Endothelial cell of umbilical vein (primary cell): ENCODE measurements around the gene FGF22. TPM values are rescaled to one million over a fixed set of nuclear protein-coding genes. Genes with fewer than 3 reads are reported as not detected.

Experiments
- BruUV-seq: library from RNA; stranded (reverse); fragments of 400-500 nt; replicated peaks from 2 replicates; lab custom pipeline; 2021; lab: Mats Ljungman, UMichigan
- CTCF ChIA-PET: fragments of 300-600, 350-600 bp; sonication (Branson Sonifier 250); formaldehyde crosslinking; loops from one replicate; lab custom pipeline; 2021; ENCODE audit warnings: antibody characterized with exemption, inconsistent platforms; lab: Charles Lee
- POLR2A ChIA-PET: fragments of 300-600, 350-600 bp; sonication (Branson Sonifier 250); formaldehyde crosslinking; loops from one replicate; lab custom pipeline; 2021; ENCODE audit warnings: antibody characterized with exemption, inconsistent platforms; lab: Charles Lee
- DNase-seq: peaks from one replicate; pipeline ENCODE4 v3.0.0-alpha.2; 2011; ENCODE audit warnings: low read depth, low spot score
- FAIRE-seq: peaks from 2 replicates; lab custom pipeline; 2011; peaks lifted over from hg19 to GRCh38; lab: Jason Lieb, UNC
- H2AFZ ChIP-seq: 2 replicates; pipeline ENCODE4 v1.6.0; 2012; ENCODE audit warnings: low read depth, low read length, control low read depth, inconsistent platforms
- H3K27ac ChIP-seq: 2 replicates; pipeline ENCODE4 v1.5.1; 2011; ENCODE audit warnings: low read depth, mild to moderate bottlenecking, control low read depth, low read length, moderate library complexity; ENCODE audit not compliant: insufficient read depth
- H3K27me3 ChIP-seq, 2 experiments: 2 replicates each; pipeline versions ENCODE4 v1.6.0 to v1.6.1; 2011; ENCODE audit warnings: low read length in 2 of 2, mixed read lengths in 1 of 2; ENCODE audit not compliant: control insufficient read depth in 2 of 2, insufficient read depth in 2 of 2
- H3K36me3 ChIP-seq, 2 experiments: 2 replicates in 1 of 2; 3 replicates in 1 of 2; pipeline ENCODE4 v1.5.1; 2011; ENCODE audit warnings: low read length in 2 of 2, mild to moderate bottlenecking in 1 of 2, moderate library complexity in 1 of 2; ENCODE audit not compliant: control insufficient read depth in 2 of 2, insufficient read depth in 2 of 2; ENCODE audit errors: extremely low read depth in 1 of 2
- H3K4me1 ChIP-seq: 3 replicates; pipeline ENCODE4 v1.5.1; 2011; ENCODE audit warnings: mild to moderate bottlenecking, low read length; ENCODE audit not compliant: control insufficient read depth, insufficient read depth; ENCODE audit errors: extremely low read depth
- H3K4me2 ChIP-seq: 2 replicates; pipeline ENCODE4 v1.6.1; 2011; ENCODE audit warnings: low read length, control low read depth, mixed read lengths; ENCODE audit not compliant: insufficient read depth
- H3K4me3 ChIP-seq, 3 experiments: fragments of 200-600 bp in 1 of 3; sonication (generic), shearing (Covaris generic) in 1 of 3; replicated peaks in 1 of 3; 2 replicates each; pipeline ENCODE4 v1.5.1; 2011 to 2016; ENCODE audit warnings: control low read depth in 3 of 3, low read length in 3 of 3, mild to moderate bottlenecking in 2 of 3, inconsistent platforms in 1 of 3, low read depth in 1 of 3, moderate library complexity in 1 of 3; ENCODE audit not compliant: insufficient read depth in 1 of 3
- H3K79me2 ChIP-seq: 2 replicates; pipeline ENCODE4 v1.6.0; 2012; ENCODE audit warnings: low read length, inconsistent platforms; ENCODE audit not compliant: control insufficient read depth, insufficient read depth
- H3K9ac ChIP-seq: replicated peaks from 2 replicates; pipeline ENCODE3; 2011; ENCODE audit warnings: low read length, control low read depth; ENCODE audit not compliant: insufficient read depth; ENCODE audit errors: extremely low read depth
- H3K9me1 ChIP-seq: replicated peaks from 3 replicates; pipeline ENCODE4 v1.6.0; 2011; ENCODE audit warnings: mild to moderate bottlenecking, low read length; ENCODE audit not compliant: control insufficient read depth, insufficient read depth; ENCODE audit errors: extremely low read depth
- H3K9me3 ChIP-seq: replicated peaks from 2 replicates; pipeline ENCODE4 v1.5.1; 2012; ENCODE audit warnings: low read length, inconsistent platforms; ENCODE audit not compliant: control insufficient read depth, insufficient read depth
- H4K20me1 ChIP-seq: replicated peaks from 2 replicates; pipeline ENCODE3; 2011; ENCODE audit warnings: mild to moderate bottlenecking, low read length; ENCODE audit not compliant: control insufficient read depth, insufficient read depth; ENCODE audit errors: extremely low read depth
- EZH2 ChIP-seq: IDR thresholded peaks from 2 replicates; pipeline ENCODE4 v1.6.1; 2012; ENCODE audit warnings: borderline replicate concordance, low read depth, mild to moderate bottlenecking, moderate library complexity, low read length, inconsistent platforms; ENCODE audit not compliant: severe bottlenecking
- FOS ChIP-seq: IDR thresholded peaks from 2 replicates; pipeline ENCODE4 v1.6.1; 2011; ENCODE audit warnings: mild to moderate bottlenecking, low read length, moderate library complexity, borderline replicate concordance; ENCODE audit not compliant: insufficient read depth
- MAX ChIP-seq: IDR thresholded peaks from 2 replicates; pipeline ENCODE4 v1.6.1; 2011; ENCODE audit not compliant: insufficient read depth, insufficient read length
- MYC ChIP-seq: IDR thresholded peaks from one replicate; pipeline ENCODE4 v1.6.1; 2011; ENCODE audit warnings: mild to moderate bottlenecking, low read depth, low read length
- POLR2A ChIP-seq: IDR thresholded peaks from 2 replicates; pipeline ENCODE4 v1.6.1; 2012; ENCODE audit warnings: low read depth, mild to moderate bottlenecking, control low read depth, low read length
- POLR2AphosphoS5 ChIP-seq: IDR thresholded peaks from 2 replicates; pipeline ENCODE4 v1.6.1; 2012; ENCODE audit warnings: low read depth, mild to moderate bottlenecking, control low read depth, low read length, moderate library complexity; ENCODE audit not compliant: insufficient read depth
- dilution Hi-C: fragments of 300-500 bp; cut with MboI; formaldehyde crosslinking; loops from one replicate; pipeline ENCODE4 v1.15.0; 2019; ENCODE audit warnings: low sequenced_read_pairs; ENCODE audit not compliant: extremely low pct_ligation_motif_present
- intact Hi-C: fragments of 100-400 bp; cut with micrococcal nuclease; formaldehyde crosslinking; loops from one replicate; pipeline ENCODE4 v1.10.0; 2022
- polyA plus RNA-seq, 4 experiments: library from polyadenylated mRNA; depleted of rRNA in 3 of 4; stranded (reverse) in 3 of 4; unstranded in 1 of 4; fragments of >200 nt; gene quantifications; 2 replicates each; pipeline versions ENCODE4 v1.2.1 to v1.2.3, GENCODE V29; 2011 to 2012; ENCODE audit warnings: missing spikeins in 1 of 4
- total RNA-seq: library from RNA; stranded (reverse); gene quantifications from 2 replicates; pipeline ENCODE4 v1.2.3, GENCODE V29; 2021
- TF ChIP-seq, protein P1 (sequence below), 2 donors: IDR thresholded peaks; 1 replicate in 1 of 2; 2 replicates in 1 of 2; pipeline ENCODE4 v1.5.1; 2011; ENCODE audit warnings: low read length in 2 of 2, mild to moderate bottlenecking in 2 of 2, moderate library complexity in 2 of 2, control low read depth in 1 of 2, inconsistent platforms in 1 of 2, low read depth in 1 of 2; ENCODE audit not compliant: insufficient read depth in 1 of 2; ENCODE audit errors: extremely low read depth in 1 of 2

Gene FGF22
- total and polyA plus RNA-seq, 2 donors (not counting 3 experiments of a cell fraction or from before 2014, with no cell fraction given), result 0.07 TPM; not detected in 1

- intact Hi-C loops, result no loop called here
- Histone ChIP-seq H3K9me1 (no peaks in the 10 kb centered on the region), H3K4me1 (no peaks in the 10 kb centered on the region), H3K79me2 (no peaks in the 10 kb centered on the region), H3K27ac (no peak overlapping the region), H2AFZ (no peak overlapping the region), H3K9me3 (no peaks in the 10 kb centered on the region), H4K20me1 (no peaks in the 10 kb centered on the region), H3K9ac (no peak overlapping the region), H3K27me3 (no peaks in the 10 kb centered on the region), H3K4me2 (no peak overlapping the region), H3K4me3 (no peak overlapping the region), H3K36me3 (no peaks in the 10 kb centered on the region)
- ChIA-PET CTCF (interaction anchor here (1.3 kb wide), 1 partner anchor 11 kb away, joined by 3 read pairs; no protein-coding TSS in a partner anchor), POLR2A (no interaction called here)
- BruUV-seq, result no TSS peak
- DNase-seq, result no peak
- TF ChIP-seq, protein P1, sequence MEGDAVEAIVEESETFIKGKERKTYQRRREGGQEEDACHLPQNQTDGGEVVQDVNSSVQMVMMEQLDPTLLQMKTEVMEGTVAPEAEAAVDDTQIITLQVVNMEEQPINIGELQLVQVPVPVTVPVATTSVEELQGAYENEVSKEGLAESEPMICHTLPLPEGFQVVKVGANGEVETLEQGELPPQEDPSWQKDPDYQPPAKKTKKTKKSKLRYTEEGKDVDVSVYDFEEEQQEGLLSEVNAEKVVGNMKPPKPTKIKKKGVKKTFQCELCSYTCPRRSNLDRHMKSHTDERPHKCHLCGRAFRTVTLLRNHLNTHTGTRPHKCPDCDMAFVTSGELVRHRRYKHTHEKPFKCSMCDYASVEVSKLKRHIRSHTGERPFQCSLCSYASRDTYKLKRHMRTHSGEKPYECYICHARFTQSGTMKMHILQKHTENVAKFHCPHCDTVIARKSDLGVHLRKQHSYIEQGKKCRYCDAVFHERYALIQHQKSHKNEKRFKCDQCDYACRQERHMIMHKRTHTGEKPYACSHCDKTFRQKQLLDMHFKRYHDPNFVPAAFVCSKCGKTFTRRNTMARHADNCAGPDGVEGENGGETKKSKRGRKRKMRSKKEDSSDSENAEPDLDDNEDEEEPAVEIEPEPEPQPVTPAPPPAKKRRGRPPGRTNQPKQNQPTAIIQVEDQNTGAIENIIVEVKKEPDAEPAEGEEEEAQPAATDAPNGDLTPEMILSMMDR (IDR thresholded peaks at IDR 0.05; ENCODE audit: extremely low read depth in 1 of 2, insufficient read depth in 1 of 2, low read depth in 1 of 2, low read length in 2 of 2), result no peak
- TF ChIP-seq FOS, result no peak
- no peak for TF ChIP-seq MYC
- TF ChIP-seq POLR2A, result no peak
- TF ChIP-seq POLR2AphosphoS5, result no peak
- no peak for TF ChIP-seq EZH2
- no peak for TF ChIP-seq MAX
- dilution Hi-C loops, result no loop called here
- no peak for FAIRE-seq
Observed at GRCh38 chr19:688214-688613, 48.5 kb downstream of the FGF22 start.
